Stimulated activated CD8-positive, alpha-beta memory T cell treated with anti-CD3 and anti-CD28 coated beads, Interleukin-4, amount 100 ng/mL, for 24 hours (primary cell): ENCODE data around the gene ZNF354C.

Experiments used
- DNase-seq: peaks from one replicate; pipeline ENCODE4 v3.0.0-alpha.2; 2020; ENCODE audit warnings: low read depth

The ZNF354C gene

DNA sequence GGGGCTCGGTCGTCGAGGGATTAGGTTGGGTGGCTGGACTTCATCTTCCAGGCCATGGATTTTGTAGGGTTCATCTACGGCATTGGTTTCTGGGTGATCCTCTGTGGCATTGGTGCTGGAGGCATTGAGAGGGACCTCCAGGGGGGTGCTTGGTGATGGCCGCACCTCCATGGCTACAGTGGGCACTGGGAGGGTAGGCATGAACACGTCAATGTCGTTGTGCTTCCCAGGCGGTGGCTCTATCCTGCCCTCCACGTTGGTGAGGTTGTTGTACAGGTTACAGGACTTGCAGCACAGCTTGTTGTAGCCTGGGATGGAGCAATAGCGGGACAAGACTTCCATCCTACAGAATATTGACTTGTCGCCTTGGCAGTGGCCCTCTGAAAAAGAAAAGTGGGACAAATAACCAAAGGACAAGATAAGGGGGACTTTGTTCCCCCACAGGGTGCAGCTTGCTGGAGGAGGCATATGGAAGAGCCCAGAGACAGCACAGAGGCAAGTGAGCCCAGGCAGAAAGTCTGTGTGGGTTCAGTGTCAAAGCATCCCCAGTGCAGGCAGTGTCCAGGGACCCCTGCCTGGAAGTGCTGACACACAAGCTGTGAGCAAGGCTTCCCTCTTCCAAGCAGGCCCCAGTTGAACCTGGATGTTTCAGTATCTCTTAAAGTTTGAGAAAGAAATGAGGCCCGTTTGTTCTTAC is 53.9 kb downstream of the ZNF354C start:
- no peak for DNase-seq

GRCh38 chr5:179114756-179115155 is 54.6 kb downstream of the ZNF354C start:
- DNase-seq, result no peak

DNA sequence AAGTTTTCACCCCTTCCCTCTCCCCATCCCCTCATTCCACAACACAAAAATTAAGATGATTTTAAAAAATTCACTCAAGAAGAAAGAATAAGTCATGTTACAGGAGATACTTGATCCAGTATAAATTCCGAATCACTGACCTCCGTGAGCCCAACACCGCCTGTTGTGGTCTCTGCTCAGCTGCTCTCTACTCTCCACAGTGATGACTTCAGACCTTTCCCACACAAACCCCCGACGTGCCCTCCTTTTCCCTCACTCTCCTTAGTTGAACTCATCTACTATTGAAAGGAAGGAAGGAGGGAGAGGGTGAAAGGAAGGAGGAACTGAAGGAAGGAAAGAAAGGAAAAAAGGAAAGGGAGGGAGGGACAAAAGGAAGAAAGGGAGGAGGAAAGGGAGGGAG is 55.1 kb downstream of the ZNF354C start:
- DNase-seq, result no peak

GRCh38 chr5:179115845-179116524 is 55.8 kb downstream of the ZNF354C start:
- no peak for DNase-seq

DNA sequence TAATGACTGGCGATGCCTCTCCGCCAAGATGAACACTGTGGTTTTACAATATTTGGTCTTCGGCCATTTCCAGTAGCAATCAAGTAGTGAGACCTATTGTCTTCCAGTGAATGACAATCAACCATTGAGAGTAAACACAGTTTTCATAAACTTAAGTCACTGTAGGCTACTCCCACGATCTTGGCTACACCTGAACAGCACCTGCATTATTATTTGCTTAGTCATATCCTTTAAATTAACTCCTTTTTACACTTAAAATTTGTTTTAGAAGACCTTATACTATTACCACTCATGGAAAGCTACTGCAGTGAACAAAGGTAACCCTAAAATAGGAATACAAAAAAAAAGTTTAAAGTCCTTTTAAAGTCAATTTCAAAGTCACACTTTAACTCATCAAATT is 58.2 kb downstream of the ZNF354C start:
- DNase-seq, result no peak

DNA sequence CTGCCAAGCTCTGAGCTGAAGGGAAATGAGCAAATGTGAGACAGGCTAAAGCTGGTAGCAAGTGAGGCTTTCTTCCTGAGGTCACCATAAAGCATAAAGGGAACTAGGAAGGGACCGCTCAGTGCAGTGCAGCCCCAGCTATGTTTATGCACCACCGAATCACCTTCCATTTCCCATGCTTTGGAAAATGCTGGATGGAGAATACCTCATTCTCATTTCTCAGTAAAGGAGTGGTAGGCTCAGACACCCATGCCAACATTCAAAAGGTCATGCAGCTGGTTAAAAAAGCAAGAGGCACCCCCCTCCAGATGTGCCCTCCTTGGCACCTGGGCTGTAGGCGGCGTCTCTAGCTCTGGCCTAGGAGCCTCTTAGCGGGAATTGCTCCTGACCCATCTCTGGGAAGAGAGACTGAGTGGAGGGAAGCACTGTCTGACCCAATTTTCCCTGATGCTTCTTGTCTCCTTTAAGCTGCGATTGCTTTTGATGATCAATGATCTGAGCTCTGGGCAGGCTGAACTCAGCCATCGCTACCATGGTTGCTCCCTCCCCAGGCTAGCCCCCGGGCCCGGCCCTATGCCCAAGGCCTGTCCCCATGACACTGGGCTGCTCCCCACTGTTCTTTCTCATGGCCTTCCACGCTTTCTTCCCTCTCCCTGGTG is 58.7 kb downstream of the ZNF354C start:
- no peak for DNase-seq

- no peak for DNase-seq
These were observed 59.4 kb downstream of the ZNF354C start for GRCh38 chr5:179119415-179120170.

GRCh38 chr5:179120421-179120861 is 60.3 kb downstream of the ZNF354C start:
- no peak for DNase-seq

DNA sequence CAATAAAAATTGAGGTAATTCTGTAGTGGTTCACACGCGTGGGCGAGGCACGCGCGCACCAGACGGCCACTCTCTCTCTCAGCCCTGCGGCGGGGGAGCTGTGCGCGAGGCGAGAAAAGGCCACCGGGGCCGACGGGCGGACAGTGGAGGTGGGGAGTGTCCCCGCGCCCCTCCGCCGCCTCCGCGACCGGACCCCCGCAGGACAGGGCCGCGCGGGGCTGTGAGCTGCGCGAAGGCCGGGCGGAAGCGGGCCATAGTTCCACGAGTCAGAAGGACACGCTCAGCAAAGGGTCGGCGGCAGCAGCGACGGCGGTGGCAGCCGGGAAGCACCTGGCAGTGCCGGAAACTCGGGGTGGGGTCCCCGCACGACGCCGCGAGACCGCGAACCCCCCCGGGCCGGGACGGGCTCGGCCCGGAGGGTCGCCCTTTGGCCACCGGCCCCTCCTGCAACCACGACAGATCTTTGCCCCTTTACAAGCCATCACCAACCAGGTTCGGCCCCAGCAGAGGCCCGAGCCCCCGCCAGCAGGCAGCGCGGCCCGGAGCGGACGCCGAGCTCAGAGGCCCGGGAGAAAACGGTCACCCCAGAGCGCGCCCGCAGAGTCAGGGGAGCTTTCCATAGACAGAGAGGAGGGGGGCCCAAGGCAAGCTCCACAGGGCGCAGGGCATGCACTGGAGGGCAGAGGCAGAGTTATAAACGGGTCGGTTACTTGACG is 60.9 kb downstream of the ZNF354C start:
- DNase-seq, result no peak

GRCh38 chr5:179121667-179122111 is 61.5 kb downstream of the ZNF354C start:
- DNase-seq, result no peak

GRCh38 chr5:179122411-179123108 is 62.4 kb downstream of the ZNF354C start:
- no peak for DNase-seq

DNA sequence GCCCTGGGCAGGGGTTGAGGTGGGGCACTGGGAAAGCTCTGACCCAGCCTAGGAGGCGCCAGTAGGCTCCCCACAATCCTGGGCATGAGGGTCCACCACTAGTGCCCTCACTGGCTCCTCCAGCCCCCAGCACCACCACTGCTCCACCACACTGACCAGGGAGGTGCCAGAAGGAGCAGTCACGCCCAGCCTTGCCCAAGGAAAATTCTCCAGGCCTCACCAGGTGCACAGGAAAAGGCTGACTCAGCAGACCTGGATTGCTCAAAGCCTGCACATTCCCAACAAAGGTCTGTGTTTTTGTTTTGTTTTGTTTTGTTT is 62.9 kb downstream of the ZNF354C start:
- DNase-seq, result no peak

- no peak for DNase-seq
These were observed 63.5 kb downstream of the ZNF354C start for GRCh38 chr5:179123491-179124272.

DNA sequence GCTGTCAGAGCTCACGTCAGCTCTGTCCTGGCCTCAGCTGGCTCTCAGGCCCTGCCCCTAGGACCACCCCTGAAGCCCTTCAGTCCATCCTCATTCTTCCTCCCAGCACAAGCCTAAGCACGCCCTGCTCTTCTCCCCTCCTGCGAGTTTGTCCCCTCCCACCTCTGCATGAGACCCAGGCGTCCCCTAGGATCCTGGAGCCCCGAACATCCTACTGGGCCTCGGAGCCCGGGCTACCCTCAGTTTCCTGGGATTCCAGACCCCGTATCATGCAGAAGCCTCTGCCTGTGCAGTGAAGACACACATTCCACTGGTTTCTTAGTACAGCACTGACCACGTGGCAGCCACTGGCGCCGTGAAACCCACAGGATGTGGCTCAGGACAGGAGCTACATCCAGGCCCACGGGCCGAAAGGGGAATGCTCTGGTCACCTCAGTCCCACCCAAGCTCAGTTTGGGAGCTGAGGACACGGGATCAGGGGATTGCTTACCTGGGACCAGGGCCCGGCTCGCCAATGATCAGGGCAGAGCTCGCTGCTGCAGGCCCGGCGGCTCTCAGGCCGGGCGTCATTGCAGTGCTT is 64.2 kb downstream of the ZNF354C start:
- no peak for DNase-seq

DNA sequence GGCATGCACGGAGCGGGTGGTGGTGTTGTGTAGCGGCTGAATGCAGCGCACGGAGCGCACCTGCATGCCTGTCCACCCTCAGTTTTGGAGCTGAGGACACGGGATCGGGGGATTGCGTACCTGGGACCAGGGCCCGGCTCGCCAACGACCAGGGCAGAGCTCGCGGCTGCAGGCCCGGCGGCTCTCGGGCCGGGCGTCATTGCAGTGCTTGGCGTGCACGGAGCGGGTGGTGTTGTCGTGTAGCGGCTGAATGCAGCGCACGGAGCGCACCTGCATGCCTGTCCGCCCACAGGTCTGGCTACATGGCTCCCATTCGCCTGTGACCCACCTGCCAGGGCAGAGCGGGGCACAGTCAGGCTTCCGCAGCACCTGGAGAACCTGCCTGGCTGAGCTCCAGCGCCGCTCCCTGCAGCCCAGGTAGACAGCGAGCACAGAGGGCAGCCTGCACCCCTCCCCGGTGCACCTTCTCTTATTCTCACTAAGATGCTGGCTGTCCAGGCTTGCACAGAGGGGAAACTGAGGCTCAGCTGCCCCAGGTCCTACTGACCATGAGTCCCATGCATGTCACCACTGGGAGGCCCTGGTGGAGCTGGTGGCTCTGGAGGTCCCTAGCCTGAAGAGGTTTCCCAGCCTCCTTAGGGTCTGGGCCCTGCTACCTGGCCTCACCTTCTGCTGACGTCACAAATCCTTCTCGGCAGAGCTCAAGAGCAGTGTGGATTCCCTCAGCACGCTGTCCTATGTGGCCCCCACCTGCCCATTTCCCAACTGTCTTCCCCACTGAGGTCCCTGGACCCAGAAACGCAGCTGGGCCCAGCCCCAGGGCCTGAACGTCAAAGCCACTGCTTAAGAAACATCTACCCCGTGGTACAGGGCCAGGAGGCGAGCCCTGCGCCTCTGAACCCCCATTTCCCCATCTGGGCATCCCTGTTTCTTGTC is 64.9 kb downstream of the ZNF354C start:
- DNase-seq, result no peak

DNA sequence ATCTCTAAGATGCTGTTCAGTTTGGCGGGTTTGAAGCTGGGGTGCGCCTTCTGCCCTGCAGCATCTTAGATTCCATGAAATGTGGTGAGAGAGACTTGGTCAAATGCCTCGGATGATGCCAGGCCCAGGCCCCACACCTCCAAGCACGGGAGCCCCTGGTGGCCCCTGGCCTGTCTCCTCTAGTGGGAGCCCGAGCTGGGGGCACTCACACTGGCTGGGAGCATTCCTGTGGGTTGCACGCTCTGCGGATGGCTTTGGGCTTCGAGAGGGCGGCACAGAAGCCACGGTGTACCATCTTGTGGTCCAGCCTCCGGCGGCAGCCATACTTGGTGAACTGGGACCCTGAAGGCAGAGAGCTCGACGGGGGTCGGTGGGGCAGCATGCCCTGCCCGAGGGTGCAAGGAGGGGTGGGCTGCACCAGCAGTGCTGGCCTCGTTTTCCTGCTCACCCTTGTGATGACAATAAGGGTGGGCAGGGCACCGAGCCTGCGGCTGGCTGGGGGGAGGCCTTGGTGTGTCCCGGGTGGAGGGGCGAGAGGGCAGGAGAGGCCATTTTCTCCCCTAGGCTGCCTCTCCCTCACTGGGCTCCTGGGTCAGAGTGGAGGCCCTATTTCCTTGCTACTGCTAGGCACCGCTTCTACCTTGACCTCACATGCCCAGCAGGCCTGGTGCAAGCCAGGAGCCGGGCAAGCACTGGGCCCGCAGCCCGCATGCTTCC is 65.8 kb downstream of the ZNF354C start:
- DNase-seq, result no peak

DNA sequence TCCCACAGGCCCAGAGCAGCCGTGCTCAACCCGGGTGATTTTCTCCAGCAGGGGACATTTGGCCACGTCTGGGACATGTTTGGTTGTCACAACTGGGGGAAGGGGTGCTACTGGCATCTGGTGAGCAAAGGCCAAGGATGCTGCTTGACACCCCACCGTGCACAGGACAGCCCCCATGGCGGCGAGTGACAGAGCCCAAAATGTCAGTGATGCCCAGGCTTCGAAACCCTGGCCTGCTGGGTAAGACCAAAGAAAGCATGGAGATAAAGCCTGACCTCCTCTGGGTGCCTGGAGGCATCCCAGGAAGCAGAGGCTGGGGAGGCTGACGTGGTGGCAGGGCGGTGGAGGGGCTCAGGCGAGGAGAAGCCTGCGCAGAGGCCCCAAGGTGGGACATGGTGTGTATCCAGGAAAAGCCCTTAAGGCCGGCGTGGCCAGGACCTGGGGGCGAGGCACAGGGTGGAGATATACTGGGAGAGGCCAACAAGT is 66.4 kb downstream of the ZNF354C start:
- DNase-seq, result no peak
